Stomach (tissue), 9 donors: ENCODE results near the gene GDPD2. TPM values are rescaled to one million over a fixed set of nuclear protein-coding genes. Genes with fewer than 3 reads are reported as not detected.
A peak's percentile ranks its signal among the peaks of the same experiment; 100 is the strongest.

ENCODE experiments used
- DNase-seq, 2 donors: peaks; one replicate each; pipeline versions ENCODE4 v3.0.0 to v3.0.0-alpha.2; 2013 to 2019
- H3K27ac ChIP-seq, 5 donors: fragments of 200-600 bp in 4 of 5; sonication (generic) in 4 of 5; one replicate each; pipeline ENCODE4 v1.5.1; 2013 to 2019; ENCODE audit warnings: mild to moderate bottlenecking in 1 of 5, moderate library complexity in 1 of 5
- H3K27me3 ChIP-seq, 3 donors: fragments of 200-600 bp; sonication (generic); one replicate each; pipeline ENCODE4 v1.5.1; 2017 to 2019; ENCODE audit warnings: mixed run types in 1 of 3
- H3K36me3 ChIP-seq, 4 donors: fragments of 200-600 bp; sonication (generic); 1 replicate in 3 of 4; 2 replicates in 1 of 4; pipeline ENCODE4 v1.5.1; 2016 to 2019
- H3K4me1 ChIP-seq, 4 donors: fragments of 200-600 bp; sonication (generic); one replicate each; pipeline ENCODE4 v1.5.1; 2016 to 2019
- H3K4me3 ChIP-seq, 4 donors: fragments of 200-600 bp; sonication (generic) in 3 of 4; one replicate each; pipeline ENCODE4 v1.5.1; 2016 to 2019; ENCODE audit warnings: mild to moderate bottlenecking in 1 of 4
- H3K9me3 ChIP-seq, 4 donors: fragments of 200-600 bp; sonication (generic); one replicate each; pipeline ENCODE4 v1.5.1; 2016 to 2019
- EP300 ChIP-seq: sonication (generic); formaldehyde crosslinking; IDR thresholded peaks from one replicate; pipeline ENCODE4 v1.6.1; 2017; ENCODE audit warnings: antibody characterized with exemption
- POLR2A ChIP-seq, 4 donors: fragments of 450-650 bp; IDR thresholded peaks; one replicate each; pipeline ENCODE4 v1.6.1; 2016; ENCODE audit warnings: antibody characterized with exemption in 4 of 4, control low read depth in 2 of 4, mild to moderate bottlenecking in 1 of 4, moderate library complexity in 1 of 4
- POLR2AphosphoS5 ChIP-seq, 3 donors: sonication (generic); formaldehyde crosslinking; IDR thresholded peaks; one replicate each; pipeline ENCODE4 v1.6.1; 2016; ENCODE audit warnings: antibody characterized with exemption in 3 of 3
- WGBS, 5 donors: extraction: QIAGEN DNeasy Blood & Tissue Kit in 3 of 5; methylation state at CpG; one replicate each; pipeline versions ENCODE4 v1.1.5 to v1.1.7; 2013 to 2018; 5-methylcytosine and 5-hydroxymethylcytosine counted together
- intact Hi-C: fragments of 100-400 bp; cut with DNase I; formaldehyde crosslinking; loops from one replicate; pipeline ENCODE4 v1.15.1; 2023; ENCODE audit warnings: low total_unique reads
- polyA plus RNA-seq, 3 donors: library from polyadenylated mRNA; stranded (reverse); fragments of 200-250 nt; gene quantifications; one replicate each; pipeline ENCODE4 v1.2.3, GENCODE V29; 2013
- small RNA-seq, 4 donors: library from RNA; depleted of rRNA; stranded (forward); fragments of <200 nt; gene quantifications; one replicate each; pipeline ENCODE3, GENCODE V24; 2016
- total RNA-seq, 5 donors: library from RNA; depleted of rRNA; stranded (reverse); fragments of >200 nt; gene quantifications; one replicate each; pipeline versions ENCODE4 v1.1.0 to v1.2.3, GENCODE V29; 2014 to 2016
- TF ChIP-seq, protein P1 (sequence below), 7 experiments: fragments of 450-650 bp in 4 of 7; fragments of 200-600 bp in 3 of 7; sonication (generic) in 3 of 7; IDR thresholded peaks; one replicate each; pipeline ENCODE4 v1.5.1; 2016 to 2019; ENCODE audit warnings: antibody characterized with exemption in 7 of 7, control low read depth in 2 of 7, mild to moderate bottlenecking in 1 of 7
- donor health status: healthy with polysubstance abuse.
- donor health status: Bipolar disorder and iron deficiency.
- donor health status: healthy.

Gene GDPD2
- total and polyA plus RNA-seq, 8 donors: 0.18 to 18.2 (median 1.3) TPM; not detected in 5

DNA sequence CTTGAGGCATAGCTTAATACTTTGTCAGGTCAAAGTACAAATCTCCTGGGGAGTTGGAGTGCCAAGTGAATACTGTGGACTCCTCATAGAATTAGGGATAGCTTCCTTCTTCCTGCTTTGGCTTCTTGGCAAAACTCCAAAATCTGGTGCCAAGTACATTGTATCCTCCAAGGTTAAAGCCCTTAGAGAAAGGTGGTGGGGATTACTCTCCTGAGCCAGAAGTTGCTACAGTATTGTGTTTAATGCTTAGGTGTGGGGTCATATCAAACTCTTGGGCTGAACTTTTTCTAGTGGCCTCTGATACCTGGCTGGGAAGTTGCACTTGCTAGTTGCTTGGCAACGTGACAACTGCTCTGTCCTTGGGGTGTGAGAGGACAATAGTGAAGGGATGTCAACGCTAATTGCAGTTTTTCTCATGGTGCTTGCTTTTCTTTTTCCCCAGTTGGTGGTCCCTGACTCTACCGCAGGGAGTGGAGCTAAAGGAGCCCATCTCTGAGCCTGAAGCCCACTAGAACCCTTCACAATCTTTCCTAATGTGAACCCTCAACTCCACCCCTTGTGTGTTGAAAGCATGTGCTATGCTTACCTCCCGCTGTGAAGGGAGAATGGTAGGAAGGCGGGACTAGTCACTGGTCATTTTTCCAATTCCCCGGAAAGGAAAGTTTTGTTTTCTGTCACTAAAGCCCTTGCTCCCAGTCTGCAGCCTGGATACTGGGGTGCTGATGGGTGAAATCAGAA lies 57.0 kb downstream of the GDPD2 start:
- whole genome bisulfite sequencing, 5 donors: 27 to 34% (median 29%) methylated on average over 6 of the region's 6 CpGs
- H3K27ac ChIP-seq: peak overlapping the region; percentile 75 to 85 (median 83)
- no peaks in the 10 kb centered on the region for H3K36me3 ChIP-seq
- peak; percentile 43 to 67 for DNase-seq
- no peak overlapping the region for H3K4me3 ChIP-seq
- peaks cover 16 to 52% (median 35%) of the 10 kb centered on the region in 4 donors for H3K4me1 ChIP-seq
- intact Hi-C loops: no loop called here
- no peaks in the 10 kb centered on the region for H3K27me3 ChIP-seq
- H3K9me3 ChIP-seq: no peaks in the 10 kb centered on the region
- TF ChIP-seq POLR2AphosphoS5 (IDR thresholded peaks at IDR 0.05) (peak in 2 of 3 donors; percentile 35 to 46), EP300 (no peak), POLR2A (IDR thresholded peaks at IDR 0.05) (no peak)
- TF ChIP-seq, protein P1, sequence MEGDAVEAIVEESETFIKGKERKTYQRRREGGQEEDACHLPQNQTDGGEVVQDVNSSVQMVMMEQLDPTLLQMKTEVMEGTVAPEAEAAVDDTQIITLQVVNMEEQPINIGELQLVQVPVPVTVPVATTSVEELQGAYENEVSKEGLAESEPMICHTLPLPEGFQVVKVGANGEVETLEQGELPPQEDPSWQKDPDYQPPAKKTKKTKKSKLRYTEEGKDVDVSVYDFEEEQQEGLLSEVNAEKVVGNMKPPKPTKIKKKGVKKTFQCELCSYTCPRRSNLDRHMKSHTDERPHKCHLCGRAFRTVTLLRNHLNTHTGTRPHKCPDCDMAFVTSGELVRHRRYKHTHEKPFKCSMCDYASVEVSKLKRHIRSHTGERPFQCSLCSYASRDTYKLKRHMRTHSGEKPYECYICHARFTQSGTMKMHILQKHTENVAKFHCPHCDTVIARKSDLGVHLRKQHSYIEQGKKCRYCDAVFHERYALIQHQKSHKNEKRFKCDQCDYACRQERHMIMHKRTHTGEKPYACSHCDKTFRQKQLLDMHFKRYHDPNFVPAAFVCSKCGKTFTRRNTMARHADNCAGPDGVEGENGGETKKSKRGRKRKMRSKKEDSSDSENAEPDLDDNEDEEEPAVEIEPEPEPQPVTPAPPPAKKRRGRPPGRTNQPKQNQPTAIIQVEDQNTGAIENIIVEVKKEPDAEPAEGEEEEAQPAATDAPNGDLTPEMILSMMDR (IDR thresholded peaks at IDR 0.05): no peak

- H3K4me3 ChIP-seq: no peak overlapping the region
- TF ChIP-seq, protein P1 (IDR thresholded peaks at IDR 0.05): no peak
- TF ChIP-seq POLR2AphosphoS5 (IDR thresholded peaks at IDR 0.05): no peak
- no peak for TF ChIP-seq EP300
- TF ChIP-seq POLR2A (IDR thresholded peaks at IDR 0.05): no peak
- 40 to 63% (median 60%) methylated on average over 8 to 9 of the region's 9 CpGs for WGBS, 5 donors
- DNase-seq: peak in 1 of 2 donors; percentile 31
- no peaks in the 10 kb centered on the region for H3K36me3 ChIP-seq
- H3K27ac ChIP-seq: peak overlapping the region; percentile 75 to 85 (median 83)
- no peaks in the 10 kb centered on the region for H3K9me3 ChIP-seq
- intact Hi-C loops: no loop called here
- no peaks in the 10 kb centered on the region for H3K27me3 ChIP-seq
- H3K4me1 ChIP-seq: peaks cover 16 to 57% (median 35%) of the 10 kb centered on the region in 4 donors
Observed at GRCh38 chrX:70480660-70481018, 57.5 kb downstream of the GDPD2 start.

- no peaks in the 10 kb centered on the region for H3K9me3 ChIP-seq
- H3K4me1 ChIP-seq: peaks cover 16 to 58% (median 35%) of the 10 kb centered on the region in 4 donors
- TF ChIP-seq POLR2AphosphoS5 (IDR thresholded peaks at IDR 0.05): peak in 1 of 3 donors; percentile 11
- no peak for TF ChIP-seq POLR2A (IDR thresholded peaks at IDR 0.05)
- intact Hi-C loops: no loop called here
- no peaks in the 10 kb centered on the region for H3K27me3 ChIP-seq
- no peaks in the 10 kb centered on the region for H3K36me3 ChIP-seq
- H3K4me3 ChIP-seq: no peak overlapping the region
- 29 to 53% (median 41%) methylated on average over 8 of the region's 8 CpGs for WGBS, 5 donors
- H3K27ac ChIP-seq: peak overlapping the region; percentile 69 to 85 (median 79)
- peak in 1 of 2 donors; percentile 23 for DNase-seq
Observed at GRCh38 chrX:70481471-70482270, 58.6 kb downstream of the GDPD2 start.

DNA sequence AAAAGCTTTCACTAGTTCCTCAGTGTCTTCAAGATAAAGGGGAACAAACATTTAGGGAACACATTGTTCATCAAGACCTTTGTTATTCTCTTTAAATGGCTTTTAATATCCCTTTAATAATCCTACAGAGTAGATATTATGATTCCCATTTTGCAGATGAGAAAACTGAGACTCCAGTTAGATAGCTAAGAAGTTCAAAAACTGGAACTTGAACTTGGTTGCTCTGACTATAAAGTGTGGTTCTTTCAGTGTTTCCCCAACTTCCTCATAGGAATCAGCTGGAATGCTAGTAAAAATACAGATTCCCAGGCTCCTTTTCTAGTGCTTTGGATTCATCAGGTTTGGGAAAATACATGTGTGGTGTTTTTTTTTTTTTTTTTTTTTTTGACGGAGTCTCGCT lies 59.2 kb downstream of the GDPD2 start:
- Histone ChIP-seq H3K9me3 (no peaks in the 10 kb centered on the region), H3K4me3 (no peak overlapping the region), H3K27ac (peak overlapping the region in 3 of 5 donors; percentile 75 to 85 (median 85)), H3K27me3 (no peaks in the 10 kb centered on the region), H3K36me3 (peaks cover 0 to 3% (median 0%) of the 10 kb centered on the region in 4 donors), H3K4me1 (peaks cover 16 to 57% (median 34%) of the 10 kb centered on the region in 4 donors)
- 90 to 94% (median 94%) methylated on average over 2 of the region's 2 CpGs; no CpG with 5 or more reads in 2 of the 5 donors for WGBS, 5 donors
- TF ChIP-seq POLR2A (IDR thresholded peaks at IDR 0.05) (no peak), EP300 (no peak), POLR2AphosphoS5 (IDR thresholded peaks at IDR 0.05) (no peak)
- TF ChIP-seq, protein P1 (IDR thresholded peaks at IDR 0.05): no peak
- no peak for DNase-seq
- intact Hi-C loops: no loop called here

Small RNA genes within 50 kb of the gene (small RNA-seq; reads per million reads assigned to genes)
- gene RNU4-81P (0 reads per million in 4 donors), gene RNY4P23 (0.60 to 1.8 (median 1.6) reads per million in 4 donors)

Other genes with a start within 250 kb of the GDPD2 start
- not detected for gene DGAT2L6, start 245.8 kb upstream of the GDPD2 start, total RNA-seq
- not detected for gene DGAT2L6, start 245.8 kb upstream of the GDPD2 start, polyA plus RNA-seq
- not detected for gene AWAT1, start 188.7 kb upstream of the GDPD2 start, total RNA-seq
- gene AWAT1, start 188.7 kb upstream of the GDPD2 start, polyA plus RNA-seq: not detected
- under 1 TPM in 2 of 5 donors, not detected in 3; 0.73 to 0.89 TPM for gene P2RY4, start 163.1 kb upstream of the GDPD2 start, total RNA-seq
- gene P2RY4, start 163.1 kb upstream of the GDPD2 start, polyA plus RNA-seq: not detected
- not detected for gene ARR3, start 155.0 kb upstream of the GDPD2 start, total RNA-seq
- gene ARR3, start 155.0 kb upstream of the GDPD2 start, polyA plus RNA-seq: not detected
- not detected for gene RAB41, start 141.1 kb upstream of the GDPD2 start, total RNA-seq
- not detected for gene RAB41, start 141.1 kb upstream of the GDPD2 start, polyA plus RNA-seq
- gene PDZD11, start 133.4 kb upstream of the GDPD2 start, total RNA-seq: 100 to 1,000 TPM in 1 of 5 donors, 10 to 100 TPM in 2, 1 to 10 TPM in 2; 2.3 to 172 (median 27.4) TPM
- 10 to 100 TPM; 53.4 to 75.8 (median 58.3) TPM for gene PDZD11, start 133.4 kb upstream of the GDPD2 start, polyA plus RNA-seq
- 10 to 100 TPM in 2 of 5 donors, 1 to 10 TPM in 2, not detected in 1; 2.0 to 26.9 (median 8.5) TPM for gene KIF4A, start 133.2 kb upstream of the GDPD2 start, total RNA-seq
- 1 to 10 TPM in 2 of 3 donors, under 1 TPM in 1; 0.31 to 1.8 (median 1.2) TPM for gene KIF4A, start 133.2 kb upstream of the GDPD2 start, polyA plus RNA-seq
- 10 to 100 TPM; 11.7 to 44.8 (median 24.3) TPM for gene DLG3, start 21.5 kb downstream of the GDPD2 start, total RNA-seq
- gene DLG3, start 21.5 kb downstream of the GDPD2 start, polyA plus RNA-seq: 10 to 100 TPM; 15.9 to 25.1 (median 17.7) TPM